Measurements from ENCODE around the gene PRSS36.
"Not testable (repeated sequence)": the region's sequence is repeated elsewhere in the genome, so short reads cannot be mapped to it uniquely, and the experiment has no call there.

DNA sequence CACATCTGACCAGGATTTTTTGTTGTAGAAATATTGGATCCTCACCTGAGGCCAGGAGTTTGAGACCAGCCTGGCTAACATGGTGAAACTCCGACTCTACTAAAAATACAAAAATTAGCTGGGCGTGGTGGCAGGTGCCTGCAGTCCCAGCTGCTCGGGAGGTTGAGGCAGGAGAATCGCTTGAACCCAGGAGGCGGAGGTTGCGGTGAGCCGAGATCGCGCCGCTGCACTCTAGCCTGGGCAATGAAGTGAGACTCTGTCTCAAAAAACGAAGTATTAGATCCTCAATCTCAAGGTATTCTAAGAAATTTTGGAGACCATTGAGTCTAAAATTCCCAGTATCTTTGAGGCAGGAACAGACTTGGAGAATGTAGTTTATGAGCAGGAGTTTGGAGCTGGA lies 46.0 kb upstream of the PRSS36 start:
- TF ChIP-seq, protein P1, sequence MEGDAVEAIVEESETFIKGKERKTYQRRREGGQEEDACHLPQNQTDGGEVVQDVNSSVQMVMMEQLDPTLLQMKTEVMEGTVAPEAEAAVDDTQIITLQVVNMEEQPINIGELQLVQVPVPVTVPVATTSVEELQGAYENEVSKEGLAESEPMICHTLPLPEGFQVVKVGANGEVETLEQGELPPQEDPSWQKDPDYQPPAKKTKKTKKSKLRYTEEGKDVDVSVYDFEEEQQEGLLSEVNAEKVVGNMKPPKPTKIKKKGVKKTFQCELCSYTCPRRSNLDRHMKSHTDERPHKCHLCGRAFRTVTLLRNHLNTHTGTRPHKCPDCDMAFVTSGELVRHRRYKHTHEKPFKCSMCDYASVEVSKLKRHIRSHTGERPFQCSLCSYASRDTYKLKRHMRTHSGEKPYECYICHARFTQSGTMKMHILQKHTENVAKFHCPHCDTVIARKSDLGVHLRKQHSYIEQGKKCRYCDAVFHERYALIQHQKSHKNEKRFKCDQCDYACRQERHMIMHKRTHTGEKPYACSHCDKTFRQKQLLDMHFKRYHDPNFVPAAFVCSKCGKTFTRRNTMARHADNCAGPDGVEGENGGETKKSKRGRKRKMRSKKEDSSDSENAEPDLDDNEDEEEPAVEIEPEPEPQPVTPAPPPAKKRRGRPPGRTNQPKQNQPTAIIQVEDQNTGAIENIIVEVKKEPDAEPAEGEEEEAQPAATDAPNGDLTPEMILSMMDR (IDR thresholded peaks at IDR 0.05): not testable (repeated sequence)
- not testable (repeated sequence) for TF ChIP-seq POLR2A (IDR thresholded peaks at IDR 0.05)
